RPMI7951 (cell line): ENCODE results near the gene TEKTIP1. TPM values are rescaled to one million over a fixed set of nuclear protein-coding genes. Genes with fewer than 3 reads are reported as not detected.

Source experiments
- DNase-seq: peaks from one replicate; pipeline ENCODE4 v3.0.0-alpha.2; 2012; ENCODE audit warnings: low read depth
- total RNA-seq: library from RNA; depleted of rRNA; stranded (reverse); fragments of >200 nt; shearing (Covaris generic); gene quantifications from 2 replicates; pipeline ENCODE4 v1.2.3, GENCODE V29; 2014; rRNA removed

TEKTIP1 gene
- total RNA-seq, 1 experiment from 2014 or later: not detected

DNA sequence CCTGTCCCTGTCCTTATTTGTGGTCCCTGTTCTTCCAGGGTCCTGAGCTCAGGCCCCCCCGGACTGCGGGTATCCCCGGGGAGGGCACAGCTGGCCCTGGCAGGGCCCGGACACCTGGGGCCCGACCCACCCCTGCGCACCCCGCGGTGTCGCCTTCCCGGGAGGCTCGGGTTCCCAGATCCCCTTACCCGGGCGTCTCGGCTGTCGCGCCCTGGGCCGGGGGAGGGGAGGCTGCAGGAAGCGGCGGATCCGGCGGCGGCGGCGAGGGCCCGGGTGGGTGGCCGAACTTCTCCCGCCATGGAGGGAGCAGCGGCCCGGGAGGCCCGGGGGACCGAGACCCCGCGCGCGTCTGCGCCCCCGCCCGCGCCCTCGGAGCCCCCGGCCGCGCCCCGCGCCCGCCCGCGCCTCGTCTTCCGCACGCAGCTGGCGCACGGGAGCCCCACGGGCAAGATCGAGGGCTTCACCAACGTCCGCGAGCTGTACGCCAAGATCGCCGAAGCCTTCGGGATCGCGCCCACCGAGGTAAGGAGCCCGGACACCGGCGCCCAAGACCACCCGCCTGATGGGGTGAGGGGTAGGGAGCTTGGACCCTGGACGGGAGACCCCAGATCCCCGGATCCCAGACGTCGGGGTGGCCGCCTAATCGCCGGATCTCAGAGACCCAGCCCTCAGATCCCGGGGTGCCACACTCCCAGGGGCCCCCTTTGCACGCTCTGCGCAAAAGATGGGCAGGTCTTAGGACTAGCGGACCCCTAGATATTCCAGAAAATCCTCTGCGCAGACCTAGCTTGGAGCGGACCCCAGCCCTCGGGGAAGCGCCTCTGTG, 46.5 kb downstream of the TEKTIP1 start, which contains the start of gene GIPC3:
Gene GIPC3, plus strand, starts transcription at position 178 of the 826 bp plus-strand sequence. Its CDS starts 120 bp downstream, at position 298.
- no peak for DNase-seq

DNA sequence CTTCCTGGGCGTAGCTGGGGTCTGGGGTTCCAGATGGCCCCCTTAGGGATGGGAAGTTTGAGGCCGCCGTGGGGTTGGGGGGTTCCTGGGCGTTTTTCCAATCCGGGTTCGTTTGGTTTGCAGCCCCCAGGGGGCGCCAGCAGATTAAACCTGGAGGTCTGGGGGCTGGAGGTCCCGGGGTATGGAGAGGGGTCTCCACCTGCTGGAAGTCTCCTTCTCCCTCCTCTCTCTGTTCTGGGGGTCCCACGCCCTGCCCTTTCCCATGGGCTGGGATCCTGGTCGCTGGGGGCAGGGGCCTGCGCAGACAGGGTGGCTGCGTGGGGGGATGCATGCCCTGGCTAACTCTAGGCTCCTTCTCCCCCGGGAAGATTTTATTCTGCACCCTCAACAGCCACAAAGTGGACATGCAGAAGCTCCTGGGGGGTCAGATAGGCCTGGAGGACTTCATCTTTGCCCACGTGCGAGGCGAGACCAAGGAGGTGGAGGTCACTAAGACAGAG, 47.2 kb downstream of the TEKTIP1 start:
- DNase-seq: no peak

DNA sequence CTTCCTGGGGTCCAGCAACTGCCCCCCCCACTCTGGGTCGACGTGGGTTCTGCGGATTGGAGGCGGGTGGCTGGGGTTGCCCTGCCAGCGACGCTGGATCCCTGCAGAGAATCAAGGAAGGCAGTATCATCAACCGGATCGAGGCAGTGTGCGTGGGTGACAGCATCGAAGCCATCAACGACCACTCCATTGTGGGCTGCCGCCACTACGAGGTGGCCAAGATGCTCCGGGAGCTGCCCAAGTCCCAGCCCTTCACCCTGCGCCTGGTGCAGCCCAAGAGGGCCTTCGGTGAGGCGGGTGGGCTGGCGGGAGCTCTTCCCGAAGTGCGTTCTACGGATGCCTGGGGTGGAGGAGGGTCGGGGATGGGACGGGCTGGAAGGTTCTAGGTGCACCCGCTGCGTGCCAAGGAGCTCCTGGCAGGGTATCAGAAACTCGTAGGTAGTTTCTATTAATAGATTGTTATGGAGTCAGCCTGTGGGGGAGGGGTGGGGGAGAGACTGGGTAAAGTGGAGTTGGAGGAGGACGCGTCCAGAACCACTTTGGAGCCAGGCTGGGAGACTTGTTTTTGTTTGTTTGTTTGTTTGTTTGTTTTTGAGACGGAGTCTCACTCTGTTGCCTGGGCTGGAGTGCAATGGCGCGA, 47.9 kb downstream of the TEKTIP1 start:
- no peak for DNase-seq

DNA sequence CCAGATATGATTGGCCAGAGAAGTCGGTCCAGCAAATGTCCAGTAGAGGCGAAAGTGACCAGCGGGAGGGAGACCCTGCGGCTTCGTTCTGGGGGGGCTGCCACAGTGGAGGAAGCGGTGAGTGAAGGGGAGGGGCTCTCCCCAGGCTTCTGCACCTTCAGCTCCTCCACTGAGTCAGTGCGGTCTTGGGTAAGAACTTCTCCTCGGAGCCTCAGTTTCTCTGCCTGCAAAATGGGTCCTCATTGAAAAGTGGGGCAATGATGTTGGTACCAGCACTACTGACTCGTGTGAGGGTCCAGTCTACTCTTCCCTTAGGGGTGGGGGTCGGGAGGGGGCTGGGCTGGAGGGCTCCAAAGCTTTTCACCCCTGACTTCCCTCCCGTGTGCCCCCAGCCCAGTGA, 50.5 kb downstream of the TEKTIP1 start:
- DNase-seq: no peak

DNA sequence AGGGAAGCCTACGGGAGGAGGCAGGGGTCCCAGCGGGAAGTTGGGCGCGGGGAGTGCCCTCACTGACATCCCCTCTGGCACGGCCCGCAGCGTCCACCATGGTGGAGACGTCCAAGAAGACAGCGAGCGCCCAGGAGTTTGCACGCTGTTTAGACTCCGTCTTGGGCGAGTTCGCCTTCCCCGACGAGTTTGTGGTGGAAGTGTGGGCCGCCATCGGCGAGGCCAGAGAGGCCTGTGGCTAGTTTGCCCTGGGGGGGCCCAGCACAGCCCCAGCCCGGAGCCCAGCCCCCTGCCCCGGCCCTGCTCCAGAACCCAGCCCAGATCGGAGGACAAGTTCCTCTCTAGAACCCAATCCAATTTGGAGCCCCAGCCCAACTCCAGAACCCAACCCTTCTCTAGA, 51.0 kb downstream of the TEKTIP1 start:
- DNase-seq: no peak

DNA sequence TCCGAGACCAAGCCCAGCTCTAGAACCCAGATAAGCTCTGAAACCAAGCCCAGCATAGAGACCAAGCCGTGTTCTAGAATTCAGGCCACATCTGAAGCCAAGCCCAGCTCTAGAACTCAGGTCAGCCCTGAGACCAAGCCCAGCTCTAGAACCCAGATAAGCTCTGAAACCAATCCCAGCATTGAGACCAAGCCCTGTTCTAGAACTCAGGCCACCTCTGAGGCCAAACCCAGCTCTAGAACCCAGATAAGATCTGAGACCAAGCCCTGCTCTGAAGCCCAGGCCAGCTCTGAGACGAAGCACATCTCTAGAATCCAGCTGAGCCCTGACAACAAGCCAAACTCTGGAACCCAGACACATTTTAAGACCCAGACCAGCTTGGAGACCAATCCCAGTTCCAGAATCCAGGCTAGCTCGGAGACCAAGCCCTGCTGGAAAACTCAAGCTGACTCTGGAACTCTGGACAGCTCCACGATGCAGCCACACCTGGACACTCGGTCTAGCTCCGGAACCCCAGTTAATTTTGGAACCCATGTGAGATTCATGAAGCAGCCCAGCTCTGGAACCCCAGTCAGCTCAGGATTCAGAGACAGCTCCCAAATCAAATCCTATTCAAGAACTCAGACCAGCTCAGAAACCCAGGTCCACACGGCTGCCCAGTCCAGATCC, 52.2 kb downstream of the TEKTIP1 start:
- DNase-seq: no peak

DNA sequence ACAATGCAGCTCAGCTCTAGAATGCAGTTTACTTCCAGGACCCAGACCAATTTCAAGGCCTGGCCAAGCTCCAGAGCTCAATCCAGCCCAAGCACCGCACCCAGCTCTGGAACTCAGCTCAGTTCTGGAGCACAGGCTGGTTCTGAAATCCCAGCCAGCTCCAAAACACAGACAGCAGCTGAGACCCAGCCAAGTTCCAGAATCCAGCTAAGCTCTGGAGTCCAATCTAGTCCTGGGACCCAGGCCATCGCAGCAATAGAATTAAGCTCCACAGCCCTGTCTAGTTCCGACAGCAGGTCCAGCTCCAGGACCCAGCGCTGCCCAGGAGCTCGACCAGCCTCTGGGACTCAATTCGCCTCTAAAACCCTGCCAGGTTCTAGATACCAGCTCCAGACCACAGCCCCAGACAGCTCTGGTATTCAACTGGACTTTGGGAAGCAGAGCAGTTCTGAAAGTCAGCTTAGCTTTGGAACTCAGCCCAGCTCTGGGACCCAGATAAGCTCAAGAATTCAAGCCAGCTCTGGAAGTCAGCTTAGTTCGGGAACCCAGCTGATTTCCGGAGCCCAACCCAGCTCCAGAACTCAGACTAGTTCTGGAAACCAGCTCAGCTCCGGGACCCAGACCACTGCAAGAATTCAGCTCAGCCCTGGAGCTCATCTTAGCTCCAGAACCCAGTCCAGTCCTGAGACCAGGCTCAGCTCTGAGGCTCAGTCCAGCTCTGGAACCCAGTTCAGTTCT, 53.1 kb downstream of the TEKTIP1 start:
- no peak for DNase-seq

DNA sequence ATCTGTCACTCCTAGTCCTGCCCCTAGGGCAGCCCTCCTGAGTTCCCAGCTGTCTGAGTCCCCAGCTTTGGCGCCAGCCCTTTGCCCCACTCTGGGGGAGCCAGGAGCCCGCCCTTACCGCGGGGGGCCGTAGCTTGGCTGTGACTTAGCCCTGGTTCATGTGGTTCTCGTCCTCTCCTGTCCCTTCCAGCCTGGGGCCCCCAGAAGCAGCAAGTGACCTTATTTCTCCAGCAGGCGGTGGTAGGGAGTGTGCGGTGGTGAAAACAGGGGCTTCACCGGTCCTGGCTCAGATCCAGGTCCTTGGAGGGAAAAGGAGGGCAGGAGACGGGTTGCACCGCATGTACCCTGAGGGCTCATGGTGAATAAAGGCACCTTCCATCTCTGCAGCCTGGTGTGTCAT, 54.2 kb downstream of the TEKTIP1 start:
- DNase-seq: no peak

Other genes with a start within 250 kb of the TEKTIP1 start
- gene NFIC, start 172.6 kb upstream of the TEKTIP1 start, total RNA-seq: 20.9 and 21.2 TPM in 2 replicates
- not detected in 2 replicates for gene SMIM24, start 58.6 kb upstream of the TEKTIP1 start, total RNA-seq
- gene SMIM44, start 55.7 kb upstream of the TEKTIP1 start, total RNA-seq: not detected in 2 replicates
- 7.1 and 9.1 TPM in 2 replicates for gene DOHH, start 38.5 kb upstream of the TEKTIP1 start, total RNA-seq
- 37.2 and 48.2 TPM in 2 replicates for gene FZR1, start 32.9 kb upstream of the TEKTIP1 start, total RNA-seq
- 205 and 240 TPM in 2 replicates for gene MFSD12, start 18.4 kb downstream of the TEKTIP1 start, total RNA-seq
- gene HMG20B, start 33.8 kb downstream of the TEKTIP1 start, total RNA-seq: 135 and 192 TPM in 2 replicates
- gene GIPC3, start 46.3 kb downstream of the TEKTIP1 start, total RNA-seq: 0.49 and 0.96 TPM in 2 replicates
- 4.3 and 4.4 TPM in 2 replicates for gene TBXA2R, start 67.7 kb downstream of the TEKTIP1 start, total RNA-seq
- gene CACTIN, start 87.6 kb downstream of the TEKTIP1 start, total RNA-seq: 16.5 and 21.6 TPM in 2 replicates
- 13.1 and 13.9 TPM in 2 replicates for gene PIP5K1C, start 161.3 kb downstream of the TEKTIP1 start, total RNA-seq
- gene TJP3, start 169.2 kb downstream of the TEKTIP1 start, total RNA-seq: not detected in 2 replicates
- gene APBA3, start 222.5 kb downstream of the TEKTIP1 start, total RNA-seq: 5.8 and 15.0 TPM in 2 replicates
- 90.7 and 103 TPM in 2 replicates for gene MRPL54, start 223.5 kb downstream of the TEKTIP1 start, total RNA-seq
- gene RAX2, start 233.1 kb downstream of the TEKTIP1 start, total RNA-seq: not detected in 2 replicates
- gene MATK, start 247.2 kb downstream of the TEKTIP1 start, total RNA-seq: not detected in 2 replicates